Tongue (tissue), 2 donors: ENCODE data around the gene ECE1. TPM values are rescaled to one million over a fixed set of nuclear protein-coding genes. Genes with fewer than 3 reads are reported as not detected.
"Not testable (repeated sequence)": the region's sequence is repeated elsewhere in the genome, so short reads cannot be mapped to it uniquely, and the experiment has no call there.

Source experiments
- DNase-seq: peaks from one replicate; pipeline ENCODE4 v3.0.0-alpha.2; 2015
- total RNA-seq: library from RNA; depleted of rRNA; stranded (reverse); fragments of >200 nt; gene quantifications from one replicate; pipeline ENCODE4 v1.2.3, GENCODE V29; 2014

The ECE1 gene
- total RNA-seq, 1 donor from 2014 or later = 40.9 TPM

DNA sequence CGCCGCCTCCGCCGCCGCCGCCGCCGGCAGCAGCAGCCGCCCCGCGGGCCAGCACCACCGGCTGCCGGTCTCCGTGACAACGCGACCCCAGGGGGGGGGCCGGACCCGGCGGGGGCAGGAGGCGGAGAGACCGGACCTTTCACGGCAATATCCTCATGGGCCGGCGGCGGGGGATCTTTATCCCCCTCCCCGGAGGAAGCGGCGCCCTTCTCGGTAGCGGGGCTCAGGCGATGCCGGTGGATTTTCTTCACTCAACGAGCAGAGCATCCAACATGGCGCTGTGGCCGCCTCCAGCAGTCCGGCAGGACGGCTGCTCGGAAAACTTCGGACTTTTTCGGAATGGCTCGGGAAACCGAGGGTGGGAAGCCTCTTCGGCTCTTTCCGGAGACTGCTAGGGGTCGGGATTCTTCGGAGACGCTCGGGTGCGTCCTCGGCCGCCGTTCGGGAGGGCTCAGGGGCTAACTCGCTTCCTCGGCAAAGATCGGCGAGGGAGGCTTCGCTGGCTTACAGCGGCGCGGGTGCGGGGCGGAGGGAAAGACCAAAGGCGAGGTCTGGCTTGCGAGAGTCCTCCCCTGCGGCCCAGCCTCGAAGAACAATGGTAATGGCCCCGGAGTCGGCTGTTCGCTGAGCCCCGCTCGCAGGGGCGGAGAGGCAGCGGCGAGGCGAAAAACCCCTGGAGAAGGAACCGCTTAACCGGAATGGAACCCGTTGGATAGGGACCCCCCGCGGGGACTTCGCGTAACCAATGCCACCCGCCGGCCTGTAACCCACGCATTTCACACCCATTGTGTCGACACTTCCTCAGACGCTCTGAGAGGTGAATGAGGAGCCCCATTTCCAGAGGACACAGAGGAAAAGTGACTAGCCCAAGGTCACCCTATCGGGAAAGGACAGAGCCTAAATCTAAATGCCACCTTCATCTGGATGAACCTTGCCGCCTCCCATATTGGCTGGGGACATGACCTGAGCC lies 113.4 kb downstream of the ECE1 start, which contains the start of gene EIF4G3:
TSS of gene EIF4G3 (minus strand) at position 312 of the 970 bp plus-strand sequence. CDS start 174,155 bp downstream, outside the sequence.
- peak; percentile 100 for DNase-seq

- DNase-seq = peak; percentile 57
These were observed 114.3 kb downstream of the ECE1 start for GRCh38 chr1:21175670-21176581.

- DNase-seq = peak; percentile 45
These were observed 115.0 kb downstream of the ECE1 start for GRCh38 chr1:21175324-21175669.

DNA sequence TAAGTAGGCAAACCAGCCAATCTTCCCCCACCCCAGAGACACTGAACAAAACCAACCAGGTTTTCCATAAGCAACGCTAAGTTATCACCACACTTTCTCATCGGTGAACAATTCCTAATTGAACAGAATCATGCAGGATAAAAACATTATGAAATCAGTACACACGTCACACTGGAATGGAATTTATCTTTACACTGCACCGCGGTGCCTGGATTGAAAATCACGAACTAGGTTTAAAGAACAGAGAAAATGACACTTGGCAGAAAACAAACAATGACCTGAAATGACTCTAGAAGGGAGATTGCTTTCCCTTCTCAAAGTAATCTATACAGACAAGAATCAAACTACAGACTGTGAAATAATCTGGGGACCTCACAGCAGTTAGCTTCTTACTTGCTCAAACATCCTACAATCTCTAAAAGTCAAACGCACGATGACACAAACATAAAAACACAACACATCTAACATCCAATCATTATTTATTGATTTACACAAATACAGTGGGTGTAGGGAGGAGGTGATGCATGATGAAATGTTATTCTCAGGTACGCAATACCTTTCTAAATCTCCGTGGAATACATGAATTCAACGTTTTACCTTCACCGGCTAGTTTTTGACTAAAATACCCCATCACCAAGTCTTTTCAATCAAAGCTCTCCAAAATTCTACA lies 115.5 kb downstream of the ECE1 start:
- peak; percentile 28 for DNase-seq

GRCh38 chr1:21174230-21174629 lies 116.0 kb downstream of the ECE1 start:
- no peak for DNase-seq

DNA sequence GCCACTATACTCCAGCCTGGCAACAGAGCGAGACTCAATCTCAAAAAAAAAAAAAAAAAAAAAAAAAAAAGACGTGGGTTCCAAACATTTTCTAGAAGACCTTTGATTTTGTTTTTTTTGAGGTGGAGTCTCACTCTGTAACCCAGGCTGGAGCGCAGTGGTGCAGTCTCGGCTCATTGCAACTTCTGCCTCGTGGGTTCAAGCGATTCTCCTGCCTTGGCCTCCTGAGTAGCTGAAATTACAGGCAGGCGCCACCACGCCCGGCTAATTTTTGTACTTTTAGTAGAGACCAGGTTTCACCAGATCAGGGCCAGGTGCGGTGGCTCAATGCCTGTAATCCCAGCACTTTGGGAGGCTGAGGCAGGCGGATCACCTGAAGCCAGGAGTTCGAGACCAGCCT lies 117.2 kb downstream of the ECE1 start:
- DNase-seq = not testable (repeated sequence)

DNA sequence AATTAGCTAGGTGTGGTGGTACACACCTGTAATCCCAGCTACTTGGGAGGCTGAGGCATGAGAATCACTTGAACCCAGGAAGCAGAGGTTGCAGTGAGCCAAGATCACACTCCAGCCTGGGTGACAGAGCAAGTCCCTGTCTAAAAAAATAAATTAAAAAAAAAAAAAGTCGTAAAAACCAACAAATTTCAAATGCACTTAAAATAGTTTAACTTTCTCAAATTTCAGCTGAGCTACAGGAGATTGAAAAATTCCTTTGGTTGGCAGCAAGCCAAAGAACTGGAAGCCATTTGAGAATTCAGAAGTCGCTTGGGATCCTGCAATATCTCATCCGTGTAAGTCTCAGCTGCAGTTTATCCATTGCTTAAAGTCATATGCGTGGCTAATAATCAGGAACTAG lies 119.4 kb downstream of the ECE1 start:
- peak; percentile 49 for DNase-seq

GRCh38 chr1:21168444-21168843 lies 121.8 kb downstream of the ECE1 start:
- DNase-seq = no peak

Other genes starting within 250 kb of the ECE1 start
- gene EIF4G3, start 113.6 kb downstream of the ECE1 start, total RNA-seq = 36.5 TPM
- gene NBPF3, start 149.7 kb upstream of the ECE1 start, total RNA-seq = 11.3 TPM
- 3.8 TPM for gene ALPL, start 219.0 kb upstream of the ECE1 start, total RNA-seq